ENCODE data around the gene IL5.

GRCh38 chr5:132589467-132589866 is 46.1 kb upstream of the IL5 start:
- no peak for TF ChIP-seq CEBPB (IDR thresholded peaks at IDR 0.05)
- TF ChIP-seq EP300 (IDR thresholded peaks at IDR 0.05; ENCODE audit: borderline replicate concordance) = no peak
- TF ChIP-seq TAF1 (IDR thresholded peaks at IDR 0.05; ENCODE audit: low read depth) = no peak
- no peak for TF ChIP-seq FOXM1 (IDR thresholded peaks at IDR 0.05; ENCODE audit: borderline replicate concordance, low read depth)
- no peak for TF ChIP-seq USF1 (IDR thresholded peaks at IDR 0.05)
- no peak for TF ChIP-seq REST (IDR thresholded peaks at IDR 0.05; ENCODE audit: low read depth)
- TF ChIP-seq TEAD4 (IDR thresholded peaks at IDR 0.05) = no peak
- no peak for TF ChIP-seq CREB1 (IDR thresholded peaks at IDR 0.05; ENCODE audit: low read depth)
- TF ChIP-seq ZBTB7A (IDR thresholded peaks at IDR 0.05; ENCODE audit: low read depth) = no peak

All from Ishikawa (cell line).